ENCODE data around the gene MYO10.
A peak's percentile ranks its signal among the peaks of the same experiment; 100 is the strongest.

MYO10 gene

GRCh38 chr5:16855898-16856297 lies 80.2 kb downstream of the MYO10 start:
- Mint-ChIP-seq H3K9me3 (peaks cover 8% of the 10 kb centered on the region), H3K27ac (peak overlapping the region; percentile 95), H3K27me3 (ENCODE audit: low read depth, poor library complexity) (peaks cover 5% of the 10 kb centered on the region), H3K36me3 (ENCODE audit: low read depth) (peaks cover 16% of the 10 kb centered on the region), H3K4me1 (peaks cover 81% of the 10 kb centered on the region), H3K4me3 (peak overlapping the region; percentile 31)
- TF ChIP-seq, protein P1, sequence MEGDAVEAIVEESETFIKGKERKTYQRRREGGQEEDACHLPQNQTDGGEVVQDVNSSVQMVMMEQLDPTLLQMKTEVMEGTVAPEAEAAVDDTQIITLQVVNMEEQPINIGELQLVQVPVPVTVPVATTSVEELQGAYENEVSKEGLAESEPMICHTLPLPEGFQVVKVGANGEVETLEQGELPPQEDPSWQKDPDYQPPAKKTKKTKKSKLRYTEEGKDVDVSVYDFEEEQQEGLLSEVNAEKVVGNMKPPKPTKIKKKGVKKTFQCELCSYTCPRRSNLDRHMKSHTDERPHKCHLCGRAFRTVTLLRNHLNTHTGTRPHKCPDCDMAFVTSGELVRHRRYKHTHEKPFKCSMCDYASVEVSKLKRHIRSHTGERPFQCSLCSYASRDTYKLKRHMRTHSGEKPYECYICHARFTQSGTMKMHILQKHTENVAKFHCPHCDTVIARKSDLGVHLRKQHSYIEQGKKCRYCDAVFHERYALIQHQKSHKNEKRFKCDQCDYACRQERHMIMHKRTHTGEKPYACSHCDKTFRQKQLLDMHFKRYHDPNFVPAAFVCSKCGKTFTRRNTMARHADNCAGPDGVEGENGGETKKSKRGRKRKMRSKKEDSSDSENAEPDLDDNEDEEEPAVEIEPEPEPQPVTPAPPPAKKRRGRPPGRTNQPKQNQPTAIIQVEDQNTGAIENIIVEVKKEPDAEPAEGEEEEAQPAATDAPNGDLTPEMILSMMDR (IDR thresholded peaks at IDR 0.05) = no peak
- DNase-seq = no peak

DNA sequence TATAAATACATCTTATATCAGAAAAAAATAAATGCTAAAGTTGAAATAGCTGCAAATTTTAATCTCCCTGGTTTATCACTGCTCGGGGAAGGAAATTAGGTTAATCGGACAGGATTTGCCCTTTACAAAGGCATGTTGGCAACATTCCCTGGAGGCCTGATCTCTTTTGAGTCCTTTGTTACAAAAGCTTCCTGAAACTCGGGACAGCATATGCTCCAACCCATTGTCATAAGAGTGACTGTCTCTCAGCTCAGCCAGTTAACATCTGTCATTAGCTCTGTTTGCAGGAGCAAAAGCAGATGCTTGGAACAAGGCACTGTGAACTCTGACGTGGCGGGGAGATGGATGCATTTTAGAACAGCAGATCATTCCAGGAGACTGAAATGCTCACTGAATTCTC lies 80.6 kb downstream of the MYO10 start:
- Mint-ChIP-seq H3K4me1 (peaks cover 77% of the 10 kb centered on the region), H3K27me3 (ENCODE audit: low read depth, poor library complexity) (peaks cover 5% of the 10 kb centered on the region), H3K27ac (peak overlapping the region; percentile 25), H3K36me3 (ENCODE audit: low read depth) (peaks cover 18% of the 10 kb centered on the region), H3K9me3 (peaks cover 8% of the 10 kb centered on the region), H3K4me3 (peak overlapping the region; percentile 31)
- TF ChIP-seq, protein P1 (IDR thresholded peaks at IDR 0.05) = no peak
- DNase-seq = no peak

- DNase-seq = no peak
- Mint-ChIP-seq H3K36me3 (ENCODE audit: low read depth) (peaks cover 20% of the 10 kb centered on the region), H3K27ac (no peak overlapping the region), H3K9me3 (peaks cover 8% of the 10 kb centered on the region), H3K27me3 (ENCODE audit: low read depth, poor library complexity) (peaks cover 5% of the 10 kb centered on the region), H3K4me1 (peaks cover 69% of the 10 kb centered on the region), H3K4me3 (no peak overlapping the region)
- TF ChIP-seq, protein P1 (IDR thresholded peaks at IDR 0.05) = no peak
Measured at GRCh38 chr5:16854351-16854750, 81.7 kb downstream of the MYO10 start.

DNA sequence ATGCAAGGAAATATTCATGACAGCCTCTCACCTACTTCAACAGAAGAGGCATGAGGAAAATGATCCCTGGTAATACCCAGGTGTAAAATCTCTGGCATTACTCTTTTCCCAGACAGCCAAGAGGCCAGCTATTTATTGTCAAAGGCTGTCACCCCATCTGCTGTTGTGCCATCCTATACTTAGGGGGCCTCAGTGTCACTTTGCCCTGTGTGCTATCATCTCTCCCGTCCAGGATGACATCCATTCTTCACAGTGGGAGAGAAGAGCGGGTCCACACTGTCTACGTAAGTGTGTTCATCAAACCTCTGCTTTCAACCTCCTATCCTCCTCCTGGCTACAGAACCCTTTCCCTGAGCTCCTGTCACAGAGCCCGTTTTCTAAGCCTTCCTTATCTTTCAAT lies 82.6 kb downstream of the MYO10 start:
- H3K9me3 Mint-ChIP-seq = peaks cover 2% of the 10 kb centered on the region
- DNase-seq = no peak
- H3K4me3 Mint-ChIP-seq = no peak overlapping the region
- peaks cover 69% of the 10 kb centered on the region for H3K4me1 Mint-ChIP-seq
- H3K36me3 Mint-ChIP-seq (ENCODE audit: low read depth) = peaks cover 23% of the 10 kb centered on the region
- H3K27ac Mint-ChIP-seq = peak overlapping the region; percentile 92
- peaks cover 5% of the 10 kb centered on the region for H3K27me3 Mint-ChIP-seq (ENCODE audit: low read depth, poor library complexity)
- TF ChIP-seq, protein P1 (IDR thresholded peaks at IDR 0.05) = no peak

- Mint-ChIP-seq H3K36me3 (ENCODE audit: low read depth) (peaks cover 14% of the 10 kb centered on the region), H3K27me3 (ENCODE audit: low read depth, poor library complexity) (peaks cover 5% of the 10 kb centered on the region), H3K27ac (peak overlapping the region; percentile 75), H3K9me3 (no peaks in the 10 kb centered on the region), H3K4me3 (no peak overlapping the region), H3K4me1 (peaks cover 58% of the 10 kb centered on the region)
- DNase-seq = no peak
- TF ChIP-seq, protein P1 (IDR thresholded peaks at IDR 0.05) = no peak
Measured at GRCh38 chr5:16852251-16853005, 83.7 kb downstream of the MYO10 start.

DNA sequence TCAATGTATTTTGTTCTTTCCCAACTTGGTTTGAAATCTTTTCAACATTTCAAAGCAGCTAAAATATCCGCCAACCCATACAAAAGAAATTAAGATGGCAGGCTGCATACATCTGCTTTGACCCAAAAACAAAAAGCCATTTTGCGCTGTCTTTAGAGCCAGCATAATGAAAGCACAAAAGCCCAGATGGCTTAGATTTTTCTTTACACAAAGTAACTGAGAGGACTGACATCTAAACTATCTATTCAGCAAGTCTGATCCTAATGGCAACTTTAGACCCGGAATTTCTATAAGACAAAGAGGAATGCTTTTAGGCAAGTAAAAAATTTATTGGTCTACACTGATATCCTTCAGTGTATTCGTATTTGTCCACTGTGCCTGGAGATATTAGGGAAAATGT lies 86.3 kb downstream of the MYO10 start:
- H3K4me1 Mint-ChIP-seq = peaks cover 43% of the 10 kb centered on the region
- DNase-seq = no peak
- no peaks in the 10 kb centered on the region for H3K9me3 Mint-ChIP-seq
- H3K36me3 Mint-ChIP-seq (ENCODE audit: low read depth) = peaks cover 14% of the 10 kb centered on the region
- no peaks in the 10 kb centered on the region for H3K27me3 Mint-ChIP-seq (ENCODE audit: low read depth, poor library complexity)
- TF ChIP-seq, protein P1 (IDR thresholded peaks at IDR 0.05) = no peak
- no peak overlapping the region for H3K27ac Mint-ChIP-seq
- H3K4me3 Mint-ChIP-seq = no peak overlapping the region
